GM18517 (cell line): Measurements from ENCODE around the gene NEURL1.
"Not testable (repeated sequence)": the region's sequence is repeated elsewhere in the genome, so short reads cannot be mapped to it uniquely, and the experiment has no call there.

Source experiments
- ATAC-seq: cut with Tn5 transposase; IDR thresholded peaks from one replicate; pipeline ENCODE4 v1.9.1; 2021; ENCODE audit warnings: mild to moderate bottlenecking, moderate library complexity; ENCODE audit not compliant: unreplicated experiment

The NEURL1 gene

DNA sequence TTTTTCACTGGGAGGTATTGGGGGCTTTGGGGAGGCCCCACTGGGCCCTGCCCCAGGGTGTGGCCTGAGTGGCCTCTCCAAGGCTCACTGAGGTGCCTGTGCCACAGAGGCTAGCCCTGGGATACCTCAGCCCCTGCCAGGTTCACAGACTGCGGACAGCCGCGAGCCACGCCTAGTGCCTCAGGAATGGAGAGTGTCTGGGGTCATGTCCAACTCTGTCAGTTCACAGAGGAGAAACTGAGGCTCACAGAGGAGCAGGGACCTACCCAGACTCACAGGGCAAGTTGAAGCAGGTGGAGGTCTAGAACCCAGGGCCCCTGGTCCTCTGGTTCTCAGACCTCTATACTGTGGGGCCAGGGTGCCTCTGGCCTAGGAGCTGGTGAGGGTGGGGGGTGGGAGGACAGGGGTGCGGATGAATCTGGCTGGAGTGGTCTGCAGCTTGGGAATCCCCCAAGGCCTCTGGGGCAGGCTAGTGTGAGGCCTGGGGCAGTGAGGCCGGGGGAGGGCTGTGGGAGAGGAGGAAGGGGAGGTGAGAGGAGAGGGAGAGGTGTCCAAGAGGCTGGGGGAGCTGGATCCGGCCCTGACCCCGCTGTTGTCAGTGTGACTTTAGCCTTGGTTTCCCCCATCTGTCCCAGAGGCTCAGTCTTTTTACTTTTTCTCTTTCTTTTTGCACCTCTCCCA, 20.0 kb downstream of the NEURL1 start:
- no peak for ATAC-seq

DNA sequence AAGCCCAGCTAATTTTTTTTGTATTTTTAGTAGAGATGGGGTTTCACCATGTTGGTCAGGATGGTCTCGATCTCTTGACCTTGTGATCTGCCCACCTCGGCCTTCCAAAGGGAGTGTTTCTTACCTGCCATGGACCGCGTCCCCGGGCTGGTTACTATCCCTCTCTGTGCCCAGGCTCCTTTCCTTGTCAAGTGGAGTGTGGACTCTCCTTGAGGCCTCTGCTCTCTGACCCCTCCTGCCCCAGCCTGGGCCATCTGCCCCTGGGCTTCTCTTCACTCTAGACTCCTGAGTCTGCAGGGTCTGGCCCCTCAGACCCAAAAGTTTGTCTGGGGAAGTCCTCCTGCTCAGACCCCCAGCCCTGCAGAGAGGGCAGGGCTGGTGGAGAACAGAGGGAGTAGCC, 20.7 kb downstream of the NEURL1 start:
- ATAC-seq = no peak

DNA sequence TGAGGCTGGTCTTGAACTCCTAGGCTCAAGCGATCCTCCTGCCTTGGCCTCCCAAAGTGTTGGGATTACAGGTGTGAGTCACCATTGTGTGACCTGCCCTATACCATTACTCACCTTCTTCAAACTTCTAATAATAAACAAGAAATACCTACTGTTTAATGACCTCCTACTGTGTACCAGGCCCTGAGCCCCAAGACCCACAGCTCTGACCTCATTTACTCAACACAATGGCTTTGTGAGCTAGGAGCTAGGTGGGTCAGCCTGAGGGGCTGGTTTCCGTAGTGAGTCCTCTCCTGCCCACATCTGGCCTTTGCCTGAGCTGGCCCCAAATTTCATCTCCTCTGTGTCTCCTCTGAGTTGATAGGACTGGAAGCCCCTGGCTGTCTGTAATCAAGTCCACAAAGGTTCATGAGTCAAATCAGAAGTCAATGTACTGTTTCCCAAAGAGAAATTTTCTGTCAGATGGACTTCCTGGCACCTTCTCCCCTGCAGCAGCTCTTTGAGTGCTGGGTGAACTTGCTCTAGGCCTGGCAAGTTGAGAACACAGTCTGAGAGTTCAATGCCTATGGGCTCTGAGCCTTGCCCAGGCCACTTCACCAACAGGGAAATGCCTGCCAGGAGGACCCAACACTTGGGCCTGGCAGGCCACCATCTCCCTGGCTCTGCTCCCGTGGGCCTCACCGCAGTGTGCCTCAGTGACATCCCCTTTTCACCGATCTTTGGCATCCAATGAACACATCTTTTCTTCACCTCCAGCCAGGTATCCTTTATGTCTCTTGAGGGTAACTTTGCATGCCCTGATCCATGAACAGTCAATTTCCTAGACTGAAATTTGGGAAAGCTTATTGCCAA, 24.0 kb downstream of the NEURL1 start:
- ATAC-seq = no peak

GRCh38 chr10:103519798-103520197, 26.3 kb downstream of the NEURL1 start:
- no peak for ATAC-seq

GRCh38 chr10:103522006-103522405, 28.5 kb downstream of the NEURL1 start:
- ATAC-seq = not testable (repeated sequence)

DNA sequence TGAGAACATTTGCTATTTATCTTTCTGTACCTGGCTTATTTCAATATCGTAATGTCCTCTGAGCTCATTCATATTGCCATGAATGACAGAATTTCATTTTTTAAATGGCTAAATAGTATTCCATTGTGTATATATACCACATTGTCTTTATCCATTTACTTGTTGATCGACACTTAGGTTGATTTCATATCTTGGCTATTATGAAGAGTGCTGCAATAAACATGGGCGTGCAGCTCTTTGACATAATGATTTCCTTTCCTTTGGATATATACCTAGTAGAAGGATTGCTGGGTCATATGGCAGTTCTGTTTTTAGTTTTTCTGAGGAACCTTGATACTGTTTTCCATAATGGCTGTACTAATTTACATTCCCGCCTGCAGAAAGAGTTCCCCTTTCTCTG, 30.2 kb downstream of the NEURL1 start:
- no peak for ATAC-seq

DNA sequence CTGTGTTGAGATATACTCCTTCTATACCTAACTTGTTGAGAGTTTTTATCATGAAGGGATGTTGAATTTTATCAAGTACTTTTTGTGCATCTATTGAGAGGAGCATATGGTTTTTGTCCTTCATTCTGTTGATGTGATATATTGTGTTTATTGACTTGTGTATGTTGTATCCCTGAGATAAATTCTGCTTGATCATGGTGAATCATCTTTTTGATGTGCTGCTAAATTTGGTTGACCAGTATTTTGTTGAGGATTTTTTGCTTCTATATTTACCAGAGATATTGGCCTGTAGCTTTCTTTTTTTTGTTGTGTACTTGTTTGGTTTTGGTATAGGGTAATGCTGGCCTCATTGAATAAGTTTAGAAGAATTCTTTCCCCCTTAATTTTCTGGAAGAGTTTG, 32.4 kb downstream of the NEURL1 start:
- no peak for ATAC-seq

- ATAC-seq = not testable (repeated sequence)
Observed at GRCh38 chr10:103527476-103527875, 34.0 kb downstream of the NEURL1 start.

- no peak for ATAC-seq
Observed at GRCh38 chr10:103528549-103528948, 35.0 kb downstream of the NEURL1 start.

DNA sequence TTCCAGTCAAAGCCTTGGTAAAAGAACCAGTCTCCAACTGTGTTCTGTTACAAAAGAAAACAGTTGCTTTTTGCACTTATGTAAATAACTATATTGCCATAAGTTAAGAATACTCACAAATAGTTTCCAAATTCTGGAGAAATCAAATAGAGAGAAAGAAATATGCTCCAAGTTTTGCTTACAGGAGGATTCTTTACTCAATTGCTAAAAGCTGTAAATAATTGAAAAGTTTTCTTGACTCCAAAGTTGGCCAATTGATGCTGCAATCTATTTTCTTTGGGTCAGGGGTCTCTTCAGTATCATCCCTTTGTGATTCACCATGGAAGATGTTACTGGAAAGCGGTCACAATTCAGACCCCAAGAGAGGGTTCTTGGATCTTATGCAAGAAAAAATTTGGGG, 36.0 kb downstream of the NEURL1 start:
- no peak for ATAC-seq

GRCh38 chr10:103533827-103534226, 40.3 kb downstream of the NEURL1 start:
- no peak for ATAC-seq

DNA sequence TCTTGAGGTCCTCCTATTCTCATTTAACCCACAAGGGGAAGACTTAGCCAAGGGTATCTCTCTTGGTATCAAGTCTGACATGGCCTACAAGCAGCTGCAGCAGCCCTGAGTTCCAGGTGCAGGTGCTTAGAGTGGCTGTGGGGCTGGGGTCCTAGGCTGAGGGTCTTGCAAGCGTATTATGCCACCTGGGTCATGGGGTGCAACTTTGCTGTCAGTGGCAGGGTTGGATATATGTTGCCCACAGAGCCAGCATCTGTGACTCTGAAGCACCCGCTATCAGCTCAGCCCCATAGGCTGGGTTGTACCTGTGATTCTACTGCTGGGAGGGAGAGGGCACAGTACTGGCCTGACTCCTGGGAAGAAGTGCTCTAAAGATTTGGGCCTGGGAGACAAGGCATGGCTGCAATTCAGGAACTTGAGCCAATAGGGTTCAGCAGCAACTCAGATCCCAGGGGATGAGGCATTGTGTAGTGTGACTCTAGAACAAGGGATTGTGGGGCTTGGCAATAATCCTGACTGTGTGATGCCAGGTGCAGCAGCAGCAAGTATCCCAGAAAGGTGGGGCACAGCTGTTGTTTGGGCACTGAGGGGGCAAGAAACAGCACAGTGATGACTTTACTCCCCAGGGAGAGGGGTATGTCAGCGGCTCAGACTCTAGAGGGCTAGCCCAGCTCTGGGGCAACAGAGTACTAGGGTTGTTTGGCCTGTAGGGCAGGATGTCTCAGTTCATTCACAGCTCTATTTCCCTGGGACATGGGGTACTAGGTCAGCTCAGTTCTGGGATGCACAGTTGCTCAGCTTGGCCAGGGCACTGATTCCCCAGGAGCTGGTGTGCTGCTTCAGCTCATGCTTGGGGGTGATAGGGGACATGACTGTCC, 41.4 kb downstream of the NEURL1 start:
- ATAC-seq = no peak

GRCh38 chr10:103535595-103535994, 42.1 kb downstream of the NEURL1 start:
- ATAC-seq = no peak

GRCh38 chr10:103539751-103540150, 46.2 kb downstream of the NEURL1 start:
- ATAC-seq = no peak

GRCh38 chr10:103540722-103541121, 47.2 kb downstream of the NEURL1 start:
- no peak for ATAC-seq

DNA sequence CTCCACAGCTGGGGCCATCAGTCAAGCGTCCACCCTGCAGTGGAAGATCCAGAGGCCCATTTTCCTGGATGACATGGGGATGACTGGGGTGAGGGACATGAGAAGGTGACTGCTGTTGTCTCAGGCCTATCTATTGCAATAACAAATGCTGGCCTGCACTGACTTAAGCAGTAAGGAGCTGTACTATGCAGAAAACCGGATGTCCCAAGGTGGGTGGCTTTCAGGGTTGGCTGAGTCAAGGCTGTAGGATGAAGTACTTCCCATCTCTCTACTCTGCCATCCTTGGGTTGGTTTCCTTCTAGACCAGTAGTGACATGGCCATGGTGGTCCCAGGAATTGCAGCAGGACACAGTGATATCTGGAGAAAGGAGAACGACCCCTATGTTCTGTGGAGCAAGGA, 48.1 kb downstream of the NEURL1 start:
- no peak for ATAC-seq

DNA sequence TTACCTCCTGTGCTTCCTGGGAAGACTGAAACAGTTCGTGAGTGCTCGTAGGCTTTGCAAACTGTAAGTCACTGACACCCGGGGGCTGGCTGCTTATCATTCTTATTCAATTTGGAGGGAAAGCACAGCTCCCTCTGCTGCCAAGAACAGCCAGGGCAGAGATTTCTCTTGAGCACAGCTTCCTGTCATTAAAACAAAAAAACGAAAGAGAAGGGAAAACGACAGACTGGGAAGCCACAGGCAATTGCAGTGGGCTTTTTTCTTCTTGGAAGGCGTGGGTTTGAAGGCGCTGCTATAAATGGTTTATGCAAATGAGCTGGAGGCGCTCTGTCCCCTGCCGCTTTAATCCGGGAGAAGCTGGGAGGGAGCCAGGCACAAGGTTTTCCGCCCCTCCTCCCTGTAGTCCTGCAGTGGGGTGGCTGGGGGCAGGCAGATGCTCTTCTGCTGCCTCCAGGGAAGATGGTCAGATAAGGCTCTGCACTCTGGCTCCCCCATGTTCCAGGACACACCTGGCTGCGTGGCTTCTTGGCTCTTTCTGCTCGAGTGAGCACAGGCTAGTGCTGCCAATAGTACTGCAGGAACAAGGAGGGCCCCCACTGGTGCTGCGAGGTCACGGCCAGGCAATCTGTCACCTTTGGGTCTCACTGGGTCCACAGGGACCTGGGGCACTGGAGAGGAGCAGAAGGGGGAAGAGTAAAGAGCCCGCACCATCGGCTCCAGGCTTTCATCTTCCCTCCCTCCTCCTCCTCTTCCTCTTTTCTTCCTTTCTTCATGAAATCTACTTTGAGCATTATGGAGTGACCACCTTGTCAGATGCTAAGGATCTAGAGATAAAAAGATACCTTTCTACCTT, 49.5 kb downstream of the NEURL1 start:
- no peak for ATAC-seq

GRCh38 chr10:103543617-103544525, 50.4 kb downstream of the NEURL1 start:
- no peak for ATAC-seq

DNA sequence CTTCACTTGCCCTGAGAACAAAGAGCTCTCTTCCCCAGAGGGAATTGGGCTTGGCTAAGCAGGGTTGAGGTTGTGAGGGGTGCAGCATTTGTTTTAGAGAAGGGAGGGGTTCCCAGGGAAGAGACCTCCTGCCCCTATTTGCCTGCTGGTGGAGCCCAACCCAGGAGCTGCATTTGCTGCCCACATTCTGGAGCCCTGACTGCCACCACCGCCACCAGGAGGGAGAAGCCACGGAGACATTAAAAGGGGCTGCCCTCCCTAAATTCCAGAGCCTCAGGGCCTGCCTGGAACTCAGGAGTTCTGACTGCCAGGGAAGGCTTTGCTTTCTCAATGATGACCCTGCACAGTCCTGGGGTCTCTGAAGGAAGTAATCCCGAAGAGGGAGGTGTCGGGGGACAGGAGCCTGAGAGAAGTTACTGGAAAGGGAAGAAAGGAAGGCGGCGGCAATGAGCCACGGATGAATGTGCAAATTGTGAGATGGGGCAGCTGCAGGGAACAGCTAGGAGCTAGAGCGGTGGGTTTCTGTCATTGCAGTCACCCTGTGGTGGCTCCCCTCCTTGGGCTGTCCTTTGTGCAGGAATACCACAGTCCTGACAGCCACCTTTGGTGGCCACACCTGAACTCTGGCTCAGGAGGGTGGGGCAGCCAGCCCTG, 51.3 kb downstream of the NEURL1 start:
- ATAC-seq = no peak
